ENCODE results near the gene PLTP. TPM values are rescaled to one million over a fixed set of nuclear protein-coding genes. Genes with fewer than 3 reads are reported as not detected.

The PLTP gene
- total RNA-seq, 4 donors from 2014 or later = 45.6 to 456 (median 177) TPM

DNA sequence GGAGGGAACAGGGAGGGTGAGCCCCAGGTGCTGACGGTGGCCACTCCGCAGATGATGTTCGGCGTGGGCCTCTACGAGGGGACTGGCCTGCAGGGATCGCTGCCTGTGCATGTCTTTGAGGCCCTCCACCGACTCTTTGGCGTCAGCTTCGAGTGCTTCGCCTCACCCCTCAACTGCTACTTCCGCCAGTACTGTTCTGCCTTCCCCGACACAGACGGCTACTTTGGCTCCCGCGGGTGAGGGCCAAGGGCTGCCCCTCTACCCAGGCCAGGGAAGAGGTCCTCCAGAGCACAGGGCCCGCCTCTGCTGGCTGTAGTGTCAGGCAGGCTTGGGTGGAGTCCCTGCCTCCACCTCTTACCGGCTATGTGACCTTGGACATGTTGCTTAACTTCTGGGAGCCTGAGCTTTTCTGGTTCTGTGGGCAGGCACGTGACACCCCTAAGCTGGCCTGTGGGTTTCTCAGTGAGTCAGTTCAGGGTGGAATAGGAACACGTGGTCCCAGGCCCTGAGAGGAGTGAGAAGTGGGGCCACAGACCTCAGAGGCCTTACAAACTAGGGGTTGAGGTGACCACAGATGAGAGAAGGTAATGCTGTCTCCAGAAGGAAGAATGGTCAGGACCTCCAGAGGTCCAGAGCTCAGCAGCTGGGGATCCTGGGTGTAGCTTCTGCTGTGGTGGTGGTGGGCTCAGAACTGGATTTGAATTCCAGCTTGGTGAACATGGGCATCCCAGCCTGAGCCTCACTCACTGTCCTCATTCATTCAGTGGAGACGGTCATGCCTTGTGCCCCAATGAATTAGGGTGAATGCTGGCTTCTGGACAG, 34.4 kb upstream of the PLTP start:
- H3K4me1 ChIP-seq = peaks cover 0 to 20% (median 0%) of the 10 kb centered on the region in 3 donors
- 40% methylated on average over 1 of the region's 20 CpGs; no CpG with 5 or more reads in 1 of the 2 donors for WGBS, 2 donors (ENCODE audit: low coverage in 1 of 2)
- H3K4me3 ChIP-seq = no peak overlapping the region
- no peaks in the 10 kb centered on the region for H3K9me3 ChIP-seq
- H3K36me3 ChIP-seq = peaks cover 0 to 100% of the 10 kb centered on the region in 2 donors
- ATAC-seq = peak; percentile 86
- H3K27ac ChIP-seq = peak overlapping the region in 3 of 4 donors; percentile 54 to 58 (median 54)
- H3K27me3 ChIP-seq = no peaks in the 10 kb centered on the region
- TF ChIP-seq POLR2AphosphoS5 (IDR thresholded peaks at IDR 0.05) (peak; percentile 29), EP300 (IDR thresholded peaks at IDR 0.05) (no peak)

DNA sequence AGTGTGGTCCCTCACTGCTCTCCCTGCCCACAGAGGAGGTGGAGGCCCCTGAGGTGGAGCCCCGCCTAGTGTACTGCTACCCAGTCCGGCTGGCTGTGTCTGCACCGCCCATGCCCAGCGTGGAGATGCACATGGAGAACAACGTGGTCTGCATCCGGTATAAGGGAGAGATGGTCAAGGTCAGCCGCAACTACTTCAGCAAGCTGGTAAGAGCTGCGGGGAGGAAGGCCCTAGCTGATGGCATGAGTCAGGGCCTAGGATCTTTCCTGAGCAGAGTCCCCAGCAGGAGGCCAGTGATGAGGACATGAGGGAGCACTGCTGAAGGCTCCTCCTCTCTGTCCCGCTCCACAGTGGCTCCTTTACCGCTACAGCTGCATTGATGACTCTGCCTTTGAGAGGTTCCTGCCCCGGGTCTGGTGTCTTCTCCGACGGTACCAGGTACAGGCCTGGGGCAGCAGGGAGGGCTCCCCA, 33.8 kb upstream of the PLTP start:
- ATAC-seq = no peak
- WGBS, 2 donors (ENCODE audit: low coverage in 1 of 2) = 68 to 100% methylated on average over 1 to 4 of the region's 13 CpGs
- peaks cover 0 to 20% (median 0%) of the 10 kb centered on the region in 3 donors for H3K4me1 ChIP-seq
- H3K4me3 ChIP-seq = no peak overlapping the region
- peak overlapping the region in 3 of 4 donors; percentile 54 to 58 (median 54) for H3K27ac ChIP-seq
- H3K27me3 ChIP-seq = no peaks in the 10 kb centered on the region
- TF ChIP-seq EP300 (IDR thresholded peaks at IDR 0.05) (no peak), POLR2AphosphoS5 (IDR thresholded peaks at IDR 0.05) (no peak), POLR2A (IDR thresholded peaks at IDR 0.05) (no peak)
- TF ChIP-seq, protein P1, sequence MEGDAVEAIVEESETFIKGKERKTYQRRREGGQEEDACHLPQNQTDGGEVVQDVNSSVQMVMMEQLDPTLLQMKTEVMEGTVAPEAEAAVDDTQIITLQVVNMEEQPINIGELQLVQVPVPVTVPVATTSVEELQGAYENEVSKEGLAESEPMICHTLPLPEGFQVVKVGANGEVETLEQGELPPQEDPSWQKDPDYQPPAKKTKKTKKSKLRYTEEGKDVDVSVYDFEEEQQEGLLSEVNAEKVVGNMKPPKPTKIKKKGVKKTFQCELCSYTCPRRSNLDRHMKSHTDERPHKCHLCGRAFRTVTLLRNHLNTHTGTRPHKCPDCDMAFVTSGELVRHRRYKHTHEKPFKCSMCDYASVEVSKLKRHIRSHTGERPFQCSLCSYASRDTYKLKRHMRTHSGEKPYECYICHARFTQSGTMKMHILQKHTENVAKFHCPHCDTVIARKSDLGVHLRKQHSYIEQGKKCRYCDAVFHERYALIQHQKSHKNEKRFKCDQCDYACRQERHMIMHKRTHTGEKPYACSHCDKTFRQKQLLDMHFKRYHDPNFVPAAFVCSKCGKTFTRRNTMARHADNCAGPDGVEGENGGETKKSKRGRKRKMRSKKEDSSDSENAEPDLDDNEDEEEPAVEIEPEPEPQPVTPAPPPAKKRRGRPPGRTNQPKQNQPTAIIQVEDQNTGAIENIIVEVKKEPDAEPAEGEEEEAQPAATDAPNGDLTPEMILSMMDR (IDR thresholded peaks at IDR 0.05) = no peak
- H3K9me3 ChIP-seq = no peaks in the 10 kb centered on the region
- peaks cover 0 to 100% of the 10 kb centered on the region in 2 donors for H3K36me3 ChIP-seq

DNA sequence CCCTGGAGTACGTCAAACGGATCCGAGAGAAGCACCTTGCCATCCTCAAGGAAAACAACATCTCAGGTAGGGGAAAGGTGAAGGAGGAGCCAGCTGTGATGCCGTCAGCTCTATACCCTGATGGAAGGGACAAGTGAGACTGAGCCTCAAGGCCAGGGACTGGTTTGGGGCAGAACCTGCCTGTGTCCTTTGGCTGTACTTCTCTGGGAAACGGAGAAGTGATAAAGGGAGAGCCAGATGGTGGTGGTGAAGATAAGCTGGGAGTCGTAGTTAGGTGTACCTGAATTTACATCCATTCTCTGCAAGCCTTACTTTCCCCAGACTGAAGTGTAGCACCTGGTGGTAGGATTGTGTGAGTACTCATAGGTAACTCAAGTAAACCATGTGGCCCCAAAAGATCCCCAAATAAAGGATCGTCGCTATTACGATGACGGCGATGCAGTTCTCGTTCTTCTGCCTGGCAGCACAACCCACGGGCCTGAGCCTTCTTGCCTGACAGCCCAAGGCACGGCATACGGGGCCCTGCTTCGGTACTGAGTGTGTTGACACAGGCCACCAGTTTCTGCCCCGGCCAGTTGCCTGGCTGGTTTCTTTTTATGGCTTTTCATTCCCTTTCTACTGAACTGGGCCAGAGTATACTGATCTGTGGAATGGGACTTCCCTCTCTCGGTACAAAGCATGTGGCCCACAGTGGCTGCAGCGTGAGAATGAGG, 33.2 kb upstream of the PLTP start:
- WGBS, 2 donors (ENCODE audit: low coverage in 1 of 2) = 82 to 84% methylated on average over 9 to 14 of the region's 19 CpGs
- Histone ChIP-seq H3K4me3 (no peak overlapping the region), H3K4me1 (peaks cover 0 to 20% (median 0%) of the 10 kb centered on the region in 3 donors), H3K9me3 (no peaks in the 10 kb centered on the region), H3K27ac (peak overlapping the region in 2 of 4 donors; percentile 7 to 54), H3K27me3 (no peaks in the 10 kb centered on the region), H3K36me3 (peaks cover 0 to 100% of the 10 kb centered on the region in 2 donors)
- TF ChIP-seq, protein P1 (IDR thresholded peaks at IDR 0.05) = no peak
- no peak for TF ChIP-seq POLR2A (IDR thresholded peaks at IDR 0.05)
- no peak for TF ChIP-seq EP300 (IDR thresholded peaks at IDR 0.05)
- TF ChIP-seq POLR2AphosphoS5 (IDR thresholded peaks at IDR 0.05) = no peak
- no peak for ATAC-seq

DNA sequence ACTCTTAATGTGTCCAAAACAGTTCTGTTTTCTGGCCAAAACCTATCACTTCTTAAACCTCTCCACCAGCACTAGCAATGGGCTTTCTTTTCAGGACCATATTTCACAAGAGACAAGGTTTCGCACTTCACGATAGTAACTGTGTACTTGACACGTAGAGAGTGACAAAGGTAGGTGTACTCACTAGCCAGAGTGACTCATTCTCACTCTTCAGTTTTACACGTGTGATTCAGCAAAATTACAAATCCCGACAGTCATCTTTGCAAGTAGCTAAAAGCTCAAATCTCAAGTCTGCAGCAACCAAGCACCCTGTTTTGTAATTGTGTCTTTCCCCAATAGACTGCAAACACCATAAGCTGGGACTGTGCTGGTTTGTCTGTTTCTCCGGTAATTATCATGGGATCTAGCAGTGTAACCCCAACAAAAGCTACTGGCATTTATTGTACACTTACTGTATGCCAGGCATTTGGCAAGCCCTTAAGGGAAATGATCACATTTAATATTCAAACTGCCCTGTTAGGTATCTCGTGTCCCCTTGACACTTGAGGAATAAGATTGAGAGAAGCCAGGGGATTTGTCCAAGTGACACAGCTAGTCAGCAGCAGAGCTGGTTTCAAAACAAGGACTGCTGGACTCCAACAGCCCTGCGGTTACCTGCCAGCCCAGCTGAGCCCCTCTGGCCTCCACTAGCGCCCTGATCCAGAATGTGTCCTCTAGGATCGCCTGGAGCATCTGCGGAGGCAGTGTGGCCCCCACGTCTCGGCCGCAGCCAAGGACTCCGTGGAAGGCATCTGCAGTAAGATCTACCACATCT, 32.4 kb upstream of the PLTP start:
- Histone ChIP-seq H3K27ac (peak overlapping the region in 1 of 4 donors; percentile 7), H3K27me3 (no peaks in the 10 kb centered on the region), H3K4me3 (no peak overlapping the region), H3K36me3 (peaks cover 0 to 100% of the 10 kb centered on the region in 2 donors), H3K9me3 (no peaks in the 10 kb centered on the region), H3K4me1 (peaks cover 0 to 20% (median 0%) of the 10 kb centered on the region in 3 donors)
- ATAC-seq = no peak
- TF ChIP-seq POLR2AphosphoS5 (IDR thresholded peaks at IDR 0.05) = peak; percentile 7
- no peak for TF ChIP-seq EP300 (IDR thresholded peaks at IDR 0.05)
- 71% methylated on average over 11 of the region's 15 CpGs; no CpG with 5 or more reads in 1 of the 2 donors for WGBS, 2 donors (ENCODE audit: low coverage in 1 of 2)

DNA sequence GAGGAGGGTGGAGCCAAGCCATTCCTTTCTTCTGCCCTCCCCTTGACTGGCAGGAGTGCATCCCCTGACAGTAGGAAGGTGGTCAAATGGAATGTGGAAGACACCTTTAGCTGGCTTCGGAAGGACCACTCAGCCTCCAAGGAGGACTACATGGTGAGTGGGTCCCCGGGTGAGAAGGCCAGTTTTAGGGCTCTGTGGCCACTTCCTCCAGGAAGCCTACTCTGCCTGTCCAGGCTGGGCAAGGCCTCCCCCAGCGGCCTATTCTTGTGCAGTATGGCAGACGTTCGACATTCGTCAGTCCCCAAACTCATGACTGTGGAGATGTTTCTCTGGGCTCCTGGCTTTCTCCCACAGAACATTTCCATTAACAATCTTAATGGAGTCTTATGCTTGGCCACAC, 31.7 kb upstream of the PLTP start:
- Histone ChIP-seq H3K9me3 (no peaks in the 10 kb centered on the region), H3K27me3 (no peaks in the 10 kb centered on the region), H3K27ac (no peak overlapping the region), H3K36me3 (peaks cover 0 to 100% of the 10 kb centered on the region in 2 donors), H3K4me1 (peaks cover 0 to 22% (median 0%) of the 10 kb centered on the region in 3 donors), H3K4me3 (no peak overlapping the region)
- ATAC-seq = no peak
- TF ChIP-seq POLR2A (IDR thresholded peaks at IDR 0.05) (no peak), EP300 (IDR thresholded peaks at IDR 0.05) (no peak), POLR2AphosphoS5 (IDR thresholded peaks at IDR 0.05) (no peak)
- TF ChIP-seq, protein P1 (IDR thresholded peaks at IDR 0.05) = no peak
- WGBS, 2 donors (ENCODE audit: low coverage in 1 of 2) = 75 to 80% methylated on average over 3 to 4 of the region's 6 CpGs

Data from gastroesophageal sphincter (tissue), 4 donors.